Measurements from ENCODE around the gene ADORA2B.
A peak's percentile ranks its signal among the peaks of the same experiment; 100 is the strongest.
"Not testable (repeated sequence)": the region's sequence is repeated elsewhere in the genome, so short reads cannot be mapped to it uniquely, and the experiment has no call there.

Gene ADORA2B

DNA sequence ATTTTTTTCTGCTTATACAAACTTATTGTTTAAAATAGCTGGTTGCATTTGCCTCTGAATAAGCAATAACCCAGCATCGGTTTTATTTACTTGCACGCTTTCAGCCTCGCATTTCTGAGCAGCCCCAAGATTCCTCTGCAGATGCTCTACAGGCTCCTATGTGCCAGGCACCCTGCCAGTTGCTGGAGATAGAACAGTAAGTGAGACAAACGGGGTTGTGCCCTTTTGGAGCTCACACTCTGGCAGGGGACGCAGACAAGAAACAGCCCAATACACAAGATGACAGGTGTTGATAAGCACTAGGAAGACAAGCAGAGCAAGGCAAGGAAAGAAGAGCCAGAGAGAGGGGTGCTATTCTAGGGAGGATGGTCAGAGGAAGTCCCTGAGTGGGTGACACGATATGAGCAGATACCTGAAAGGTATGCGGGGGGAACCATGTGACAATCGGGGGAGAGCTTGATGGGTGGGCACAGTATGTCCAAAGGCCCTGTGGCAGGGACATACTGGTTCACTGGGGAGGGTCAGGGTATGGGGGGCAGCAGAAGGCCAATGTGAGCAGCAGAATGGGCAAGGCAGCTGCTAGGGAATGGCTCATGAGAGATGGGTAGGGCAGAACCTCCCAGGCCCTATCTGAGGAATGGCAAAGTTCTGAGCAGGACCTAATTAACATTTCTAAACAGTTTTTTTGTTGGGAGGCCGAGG, 18.7 kb upstream of the ADORA2B start:
- no peak for DNase-seq

DNA sequence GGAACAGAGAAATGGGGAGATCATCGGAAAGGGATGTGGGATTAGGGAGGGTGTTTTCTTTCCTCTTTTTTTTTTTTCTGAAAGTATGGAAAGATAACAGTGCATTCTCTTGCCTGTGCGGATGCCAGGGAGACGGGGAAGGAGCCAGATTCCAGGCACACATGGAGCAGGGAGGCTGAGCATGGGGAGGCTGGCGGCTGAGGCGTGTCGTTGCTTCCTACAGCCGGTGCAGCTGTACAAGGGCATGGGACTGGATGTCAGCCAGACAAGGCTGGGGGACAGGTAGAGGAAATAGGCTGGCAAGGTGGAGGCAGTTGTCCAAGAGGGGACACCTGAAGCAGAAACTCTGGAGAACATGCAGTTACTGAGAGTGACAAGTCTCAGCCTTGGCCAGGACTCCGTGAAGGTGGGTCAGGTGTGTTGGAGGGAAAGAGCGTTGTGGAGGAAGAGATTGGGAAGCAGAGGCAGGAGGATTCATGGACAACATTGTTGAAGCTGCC, 16.6 kb upstream of the ADORA2B start:
- DNase-seq, result no peak

DNA sequence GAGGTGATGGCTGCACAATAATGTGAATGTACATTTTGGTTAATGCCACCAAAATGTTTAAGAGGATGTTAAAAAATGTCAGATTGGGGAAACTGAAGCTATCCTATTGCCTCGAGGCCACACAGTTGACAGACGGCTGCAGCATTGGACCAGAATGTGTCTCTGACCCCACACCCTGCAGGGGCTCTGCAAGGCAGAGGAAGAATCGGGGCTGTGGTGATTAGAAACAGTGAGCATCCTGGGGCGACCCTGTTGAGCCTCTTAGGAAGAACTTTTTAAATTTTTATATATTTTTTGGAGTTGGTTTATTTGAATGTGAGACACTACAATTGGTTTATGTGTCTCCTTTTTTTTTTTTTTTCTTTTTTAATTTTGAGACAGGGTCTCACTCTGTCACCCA, 15.0 kb upstream of the ADORA2B start:
- DNase-seq, result no peak

DNA sequence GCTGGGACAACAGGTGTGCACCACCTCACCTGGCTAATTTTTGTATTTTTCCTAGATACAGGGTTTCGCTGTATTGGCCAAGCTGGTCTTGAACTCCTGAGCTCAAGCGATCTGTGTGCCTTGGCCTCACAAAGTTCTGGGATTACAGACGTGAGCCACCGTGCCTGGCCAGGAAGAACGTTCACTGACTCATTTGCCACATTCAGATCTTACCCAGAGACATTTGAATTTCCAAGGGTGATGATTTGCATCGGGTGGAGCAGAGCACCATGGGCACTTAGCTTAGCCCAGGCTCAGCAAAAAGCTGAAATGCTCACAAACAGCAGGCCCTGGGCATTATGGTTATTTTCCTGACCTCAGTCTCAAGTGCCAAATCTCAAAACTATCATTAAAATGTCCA, 14.5 kb upstream of the ADORA2B start:
- no peak for DNase-seq

DNA sequence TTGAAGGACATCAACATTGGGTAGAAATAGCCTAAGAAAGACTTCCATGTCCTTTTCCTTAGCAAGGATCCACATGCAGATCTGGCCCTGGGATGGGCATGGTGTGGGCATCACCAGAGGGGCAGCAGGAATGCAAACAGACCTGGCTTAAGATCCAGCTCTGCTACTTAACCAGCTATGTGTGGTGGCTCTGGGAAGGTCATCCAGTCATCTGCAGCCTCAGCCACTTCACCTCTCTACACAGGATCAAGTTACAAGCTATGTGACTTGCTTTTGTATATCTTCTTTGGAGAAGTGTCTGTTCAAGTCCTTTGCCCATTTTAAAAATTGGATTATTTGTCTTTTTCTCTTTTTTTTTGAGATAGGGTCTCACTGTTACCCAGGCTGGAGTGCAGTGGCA, 13.5 kb upstream of the ADORA2B start:
- no peak for DNase-seq

DNA sequence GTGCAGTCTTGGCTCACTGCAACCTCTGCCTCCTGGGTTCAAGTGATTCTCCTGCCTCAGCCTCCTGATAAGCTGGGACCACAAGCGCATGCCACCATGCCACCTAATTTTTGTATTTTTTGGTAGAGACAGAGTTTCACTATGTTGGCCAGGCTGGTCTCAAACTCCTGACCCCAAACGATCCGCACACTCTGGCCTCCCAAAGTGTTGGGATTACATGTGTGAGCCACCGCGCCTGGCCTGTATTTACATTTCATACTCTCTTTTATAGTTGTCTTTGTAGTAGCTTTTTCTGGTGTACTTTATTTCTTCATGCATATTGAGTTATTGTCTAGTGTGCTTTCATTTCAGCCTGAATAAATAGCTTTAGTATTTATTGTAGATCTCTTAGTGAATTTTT, 10.1 kb upstream of the ADORA2B start:
- no peak for DNase-seq

DNA sequence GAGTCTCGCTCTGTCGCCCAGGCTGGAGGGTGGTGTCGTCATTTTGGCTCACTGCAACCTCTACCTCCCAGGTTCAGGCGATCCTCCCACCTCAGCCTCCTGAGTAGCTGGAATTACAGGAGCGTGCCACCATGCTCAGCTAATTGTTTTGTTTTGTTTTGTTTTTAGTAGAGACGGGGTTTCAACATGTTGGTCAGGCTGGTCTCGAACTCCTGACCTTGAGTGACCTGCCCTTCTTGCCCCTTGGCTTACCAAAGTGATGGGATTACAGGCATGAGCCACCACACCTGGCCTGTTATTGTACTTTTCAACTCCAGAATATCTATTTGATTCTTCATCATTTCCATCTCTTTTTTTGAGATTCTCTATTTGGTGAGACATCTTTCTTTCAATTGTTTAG, 9.0 kb upstream of the ADORA2B start:
- DNase-seq, result no peak

DNA sequence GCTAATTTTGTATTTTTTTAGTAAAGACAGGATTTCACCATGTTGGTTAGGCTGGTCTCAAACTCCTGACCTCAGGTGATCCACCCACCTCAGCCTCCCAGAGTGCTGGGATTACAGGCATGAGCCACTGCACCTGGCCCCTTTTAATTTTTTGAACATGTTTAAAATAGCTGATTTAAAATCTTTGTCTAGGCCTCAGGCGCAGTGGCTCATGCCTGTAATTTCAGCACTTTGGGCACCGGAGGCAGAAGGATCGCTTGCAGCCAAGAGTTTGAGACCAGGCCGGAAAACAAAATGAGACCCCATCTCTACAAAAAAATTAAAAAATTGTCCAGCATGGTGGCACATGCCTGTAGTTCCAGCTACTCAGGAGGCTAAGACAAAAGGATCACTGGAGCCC, 8.4 kb upstream of the ADORA2B start:
- DNase-seq, result not testable (repeated sequence)

DNA sequence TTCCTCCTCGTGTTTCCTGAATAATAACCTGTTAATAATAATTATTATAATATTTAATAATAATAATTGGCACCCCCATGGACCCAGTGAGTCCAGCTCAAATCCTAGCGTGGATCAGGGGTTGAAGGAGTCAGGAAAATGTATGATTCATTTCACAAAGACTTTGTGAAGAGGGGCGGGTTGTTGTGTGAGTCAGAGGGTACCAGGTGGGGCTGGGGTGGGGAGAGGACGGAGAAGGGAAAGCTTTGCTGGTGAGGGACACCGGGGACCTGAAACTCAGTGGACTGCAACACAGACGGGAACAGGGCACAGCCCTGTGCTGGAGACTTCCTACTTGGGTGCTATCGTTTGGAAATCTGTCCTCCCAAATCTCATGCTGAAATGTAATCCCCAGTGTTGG, 3.1 kb upstream of the ADORA2B start:
- DNase-seq, result no peak

DNA sequence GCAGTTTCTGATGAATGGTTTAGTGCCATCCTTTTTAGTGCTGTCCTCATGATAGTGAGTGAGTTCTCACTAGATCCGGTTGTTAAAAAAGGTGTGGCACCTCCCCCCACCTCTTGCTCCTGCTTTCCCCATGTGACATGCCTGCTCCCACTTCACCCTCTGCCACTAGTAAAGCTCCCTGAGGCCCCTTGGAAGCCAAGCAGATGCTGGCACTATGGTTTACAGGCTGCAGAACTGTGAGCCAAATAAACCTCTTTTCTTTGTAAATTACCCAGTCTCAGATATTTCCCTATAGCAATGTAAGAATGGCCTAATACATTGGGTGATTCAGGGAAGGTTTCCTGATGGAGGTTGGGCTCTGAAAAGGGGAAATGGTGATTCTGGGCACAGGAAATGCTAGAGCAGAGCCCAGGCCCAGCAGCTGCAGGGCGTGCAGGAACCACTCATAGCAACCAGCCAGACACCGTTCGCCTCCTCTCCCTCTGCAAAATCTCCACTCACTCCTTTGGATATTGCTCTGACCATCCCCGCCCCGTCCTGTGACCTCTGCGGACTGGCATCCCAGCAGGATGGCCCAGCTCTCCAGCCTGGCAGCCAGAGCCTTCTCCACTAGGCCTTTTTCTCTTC, 2.6 kb upstream of the ADORA2B start:
- no peak for DNase-seq

DNA sequence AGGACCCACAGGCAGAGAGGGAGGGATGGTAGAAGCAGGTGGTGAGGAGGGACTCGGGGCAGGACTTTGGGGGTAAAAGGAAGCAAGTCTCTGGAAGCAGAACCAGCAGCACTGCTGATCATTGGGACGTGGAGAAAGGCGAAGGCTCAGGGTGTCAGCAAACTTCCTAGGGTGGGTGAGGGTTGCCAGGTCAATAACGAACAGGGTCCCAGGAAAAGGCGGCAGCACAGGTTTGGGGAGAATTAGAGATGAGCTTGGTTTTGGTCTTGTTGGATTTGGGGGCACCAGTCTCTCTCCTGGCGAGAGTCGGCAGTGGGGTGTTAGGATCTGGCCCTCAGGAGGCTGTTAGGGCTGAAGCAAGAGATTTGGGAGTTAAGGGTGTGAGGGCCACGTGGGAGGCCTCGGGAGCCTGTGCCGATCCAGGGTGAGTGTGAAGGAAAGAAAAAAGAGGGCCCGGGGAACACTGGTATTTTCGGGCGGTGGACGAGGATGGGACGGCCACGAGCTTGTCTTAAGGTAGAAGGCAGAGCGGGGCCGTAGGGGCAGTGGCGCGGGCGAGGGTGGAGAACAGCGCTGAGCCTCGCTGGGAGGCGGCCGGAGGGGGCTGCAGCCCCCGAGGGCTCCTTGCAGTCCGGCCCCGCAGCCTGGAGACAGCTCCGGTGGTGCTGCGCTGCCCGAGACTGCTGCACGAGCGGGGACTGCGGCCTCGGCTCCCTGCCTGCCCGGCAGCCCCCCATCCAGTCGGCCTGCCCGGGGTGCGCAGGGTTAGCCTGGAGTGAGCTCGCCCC, 765 bp upstream of the ADORA2B start:
- no peak for DNase-seq

DNA sequence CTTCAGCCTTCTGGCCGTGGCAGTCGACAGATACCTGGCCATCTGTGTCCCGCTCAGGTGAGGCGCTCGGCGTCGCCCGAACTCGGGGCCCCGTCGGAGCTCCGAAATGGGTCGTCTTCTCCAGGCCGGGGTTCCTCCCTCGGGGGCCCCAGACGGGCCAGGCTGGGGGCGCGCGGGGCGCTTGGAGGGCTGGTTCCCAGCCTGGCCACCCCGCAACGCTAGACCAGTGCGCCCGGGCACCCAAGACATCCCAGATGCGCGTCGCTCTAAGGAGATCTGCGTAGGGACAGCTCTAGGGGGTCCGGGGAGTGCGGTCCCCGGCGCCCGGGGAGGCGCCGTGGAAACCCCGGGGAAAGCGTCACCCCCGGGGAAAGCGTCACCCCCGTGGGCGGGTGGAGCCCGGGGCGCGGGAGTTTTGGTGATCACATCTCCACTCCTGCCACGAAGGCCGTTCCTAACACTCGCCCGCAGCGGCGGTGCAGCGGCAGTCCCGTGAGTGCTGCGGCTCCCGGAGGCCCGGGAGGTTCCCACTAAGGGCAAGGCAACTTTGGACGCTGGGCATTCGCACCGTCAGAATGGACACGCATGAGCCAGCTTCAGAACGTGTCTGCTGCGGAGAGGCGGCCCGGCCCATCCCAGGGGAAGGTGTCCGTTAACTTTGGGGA, 729 bp downstream of the ADORA2B start:
- no peak for DNase-seq

DNA sequence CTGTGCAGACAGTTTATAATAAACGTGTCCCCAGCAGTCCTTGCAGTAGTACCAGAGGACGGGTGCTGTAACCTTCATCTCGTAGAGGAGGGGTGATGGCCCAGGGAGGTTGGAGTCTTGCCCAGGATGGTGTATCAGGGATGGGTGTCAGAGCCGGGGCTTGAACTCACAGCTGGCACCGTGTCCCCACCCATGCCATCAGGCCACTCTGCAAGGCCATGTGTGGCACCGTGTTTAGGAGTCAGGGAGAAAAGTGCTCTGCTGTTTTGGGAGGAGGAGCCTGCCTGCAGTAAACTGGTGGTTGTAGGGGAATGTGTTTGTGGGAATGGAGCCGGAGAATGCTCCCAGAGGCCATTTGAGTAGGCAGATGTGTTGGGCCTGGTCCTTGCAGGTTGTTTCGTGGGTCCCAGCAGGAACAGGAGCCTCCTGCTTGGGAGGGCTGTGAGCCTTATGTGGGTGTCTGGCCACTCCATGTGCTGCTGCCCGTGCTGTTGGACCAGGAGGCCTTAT, 1.7 kb downstream of the ADORA2B start:
- DNase-seq, result no peak

DNA sequence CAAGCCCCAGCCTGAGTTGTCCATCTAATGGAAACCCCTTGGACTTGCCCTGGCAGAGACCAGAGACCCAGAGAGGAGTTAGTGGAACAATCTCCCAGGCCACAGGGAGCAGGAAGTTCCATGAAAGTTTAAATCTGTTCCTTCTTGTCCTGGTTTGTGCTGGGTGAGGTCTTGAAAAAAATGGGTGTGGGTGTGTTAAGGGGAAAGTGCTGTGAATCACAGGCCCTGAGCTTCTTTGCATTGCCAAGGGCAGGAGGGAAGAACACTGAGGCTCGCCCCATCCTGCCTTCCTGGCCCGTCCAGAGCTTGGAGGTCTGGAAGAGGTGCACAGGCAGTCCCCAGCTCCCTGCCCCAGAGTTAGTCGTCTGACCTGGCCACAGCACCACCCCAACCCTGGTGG, 2.3 kb downstream of the ADORA2B start:
- no peak for DNase-seq

DNA sequence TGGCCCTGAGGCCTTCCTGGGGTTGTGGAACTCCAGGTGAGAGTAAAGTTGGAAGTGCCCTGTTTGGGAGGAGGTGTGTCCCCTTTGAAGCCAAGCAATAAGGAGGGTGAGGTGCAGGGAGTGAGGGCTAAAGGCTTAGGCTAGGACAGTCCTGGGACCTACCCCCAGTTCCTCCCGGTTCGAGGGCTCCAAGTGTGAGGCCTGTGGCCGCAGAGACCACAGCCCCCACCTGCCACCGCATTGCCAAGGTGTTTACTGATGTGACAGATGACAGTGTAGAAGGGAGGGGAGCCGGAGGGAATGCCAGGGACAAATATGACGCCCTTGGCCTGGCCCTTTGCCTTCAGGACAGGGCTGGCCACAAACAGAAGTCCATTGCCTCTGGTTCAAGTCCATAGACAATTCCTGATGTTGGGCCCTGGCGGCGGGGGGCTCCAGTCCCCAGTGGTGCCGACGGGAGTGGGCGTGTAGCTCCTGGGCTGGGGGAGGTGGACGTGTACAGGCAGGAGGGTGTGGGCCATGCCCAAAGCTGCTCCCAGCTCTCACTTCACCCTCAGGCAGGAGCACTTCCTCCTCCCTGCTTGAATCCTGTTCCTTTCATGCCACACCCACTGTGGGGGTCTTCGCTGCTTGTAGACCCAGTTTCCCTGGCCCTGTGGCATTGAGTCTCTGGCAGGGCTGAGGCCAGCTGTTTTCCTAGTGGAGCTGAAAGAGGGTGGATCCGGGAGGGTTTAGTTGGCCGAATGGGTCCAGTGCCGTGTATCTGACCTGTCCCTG, 3.2 kb downstream of the ADORA2B start:
- no peak for DNase-seq

DNA sequence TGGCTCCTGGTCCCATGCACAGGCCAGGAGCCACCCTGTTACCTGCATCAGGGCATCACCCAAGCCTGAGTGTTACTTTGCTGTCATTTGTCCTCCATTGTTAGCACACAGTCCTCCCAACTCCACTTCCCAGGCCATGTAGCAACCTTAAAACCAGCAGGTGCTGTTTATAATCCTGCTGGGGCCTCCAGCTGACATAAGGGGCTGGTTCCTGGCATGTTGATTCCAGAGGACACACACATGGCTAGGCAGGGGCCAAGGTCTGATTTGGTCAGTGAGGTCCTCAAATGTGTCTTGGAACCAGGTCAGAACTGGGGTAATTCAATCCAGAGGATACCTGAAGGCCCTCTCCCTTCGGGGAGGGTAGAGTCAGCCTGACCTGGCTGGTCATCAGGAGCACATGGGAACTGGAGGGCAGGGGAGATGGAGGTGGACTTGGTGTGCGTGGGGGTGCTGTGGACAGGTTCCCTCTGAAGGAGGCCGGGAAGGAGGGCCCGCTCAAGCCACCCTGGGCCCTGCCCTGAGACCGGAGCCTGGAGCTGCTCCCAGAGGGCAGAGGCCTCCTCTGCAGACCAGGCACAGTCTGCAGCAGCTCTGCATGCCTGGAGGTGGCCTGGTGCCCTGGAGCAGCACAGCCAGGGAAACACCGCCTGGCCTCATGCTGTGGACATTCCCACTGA, 6.6 kb downstream of the ADORA2B start:
- no peak for DNase-seq

DNA sequence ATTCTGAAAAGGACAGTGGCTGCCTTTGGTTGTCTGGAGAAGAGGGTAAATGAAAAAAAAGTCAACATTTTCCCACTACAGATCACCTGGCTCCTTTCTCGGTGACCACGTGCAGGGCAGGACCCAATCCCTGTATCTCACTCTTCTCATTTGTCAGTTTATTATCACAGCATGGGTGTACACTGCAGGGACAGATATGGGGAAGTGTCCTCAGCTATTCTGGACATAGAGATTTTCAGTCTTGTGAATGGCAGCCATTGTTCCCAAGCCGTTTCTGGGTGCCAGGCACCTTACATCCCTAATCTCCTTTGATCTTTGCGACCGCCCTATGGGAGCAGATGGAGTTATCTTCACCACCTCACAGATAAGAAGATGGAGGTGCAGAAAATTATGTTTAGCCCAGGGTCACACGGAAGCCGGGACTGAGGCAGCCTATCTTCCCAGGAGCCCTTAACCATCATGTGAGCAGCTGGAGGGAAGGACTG, 7.2 kb downstream of the ADORA2B start:
- DNase-seq, result no peak

DNA sequence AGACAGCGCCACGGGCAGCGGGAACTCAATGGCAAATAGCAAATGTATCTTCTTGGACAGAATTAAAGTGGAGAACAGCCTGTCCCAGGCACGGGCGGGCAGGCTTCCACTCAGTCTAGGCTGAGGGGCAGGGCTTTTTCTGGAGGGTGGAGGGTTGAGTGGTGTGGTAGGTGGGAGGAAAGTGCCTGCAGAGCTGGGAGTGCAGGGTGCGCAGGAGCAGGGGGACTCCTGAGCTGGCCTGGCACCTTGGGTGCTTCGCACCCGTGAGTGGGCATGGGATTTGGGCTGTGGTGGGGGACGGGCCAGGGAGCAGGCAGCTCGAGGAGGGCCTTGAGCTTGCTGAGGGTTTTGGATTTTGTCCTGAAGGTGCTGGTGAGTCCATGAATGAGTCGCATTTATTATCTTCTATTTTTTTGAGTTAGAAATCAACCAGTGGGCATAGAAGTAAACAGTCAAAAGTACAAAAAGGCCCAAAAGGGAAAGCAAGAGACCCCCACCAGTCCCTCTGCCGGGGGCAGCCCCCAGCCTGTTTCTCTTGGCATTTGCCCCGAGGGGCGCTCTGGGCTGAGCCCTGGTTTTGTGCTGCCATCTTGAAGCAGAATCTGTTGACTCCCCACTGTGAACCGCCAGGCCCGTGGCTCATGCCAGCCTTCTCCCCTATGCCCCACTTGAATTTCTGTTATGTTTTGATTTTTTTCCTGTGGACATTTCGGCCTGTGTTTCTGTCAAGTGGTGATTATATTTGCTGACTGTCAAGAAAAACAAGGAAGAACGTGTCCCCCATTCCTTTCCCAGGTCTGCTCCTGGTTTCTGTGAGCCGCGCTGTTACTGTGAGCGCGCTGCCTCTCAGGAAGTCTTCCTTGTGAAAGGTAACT, 8.2 kb downstream of the ADORA2B start:
- no peak for DNase-seq

DNA sequence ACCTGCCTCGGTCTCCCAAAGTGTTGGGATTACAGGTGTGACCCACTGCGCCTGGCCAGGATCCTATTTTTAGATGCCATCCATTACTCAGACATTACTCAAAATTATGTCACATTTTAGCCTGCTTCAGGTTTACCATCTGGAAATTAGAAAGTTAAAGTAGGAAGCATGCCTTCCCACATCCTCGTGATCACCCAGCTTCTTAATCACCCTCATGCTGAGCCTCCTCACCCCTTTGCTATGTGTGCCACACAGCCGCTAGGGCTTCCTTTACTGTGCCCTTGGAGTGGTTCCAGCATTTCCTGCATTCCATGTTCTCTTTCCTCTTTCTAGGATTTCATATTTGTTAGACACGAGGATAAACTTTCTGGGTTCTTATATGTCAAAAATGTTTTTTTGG, 9.3 kb downstream of the ADORA2B start:
- DNase-seq, result no peak

DNA sequence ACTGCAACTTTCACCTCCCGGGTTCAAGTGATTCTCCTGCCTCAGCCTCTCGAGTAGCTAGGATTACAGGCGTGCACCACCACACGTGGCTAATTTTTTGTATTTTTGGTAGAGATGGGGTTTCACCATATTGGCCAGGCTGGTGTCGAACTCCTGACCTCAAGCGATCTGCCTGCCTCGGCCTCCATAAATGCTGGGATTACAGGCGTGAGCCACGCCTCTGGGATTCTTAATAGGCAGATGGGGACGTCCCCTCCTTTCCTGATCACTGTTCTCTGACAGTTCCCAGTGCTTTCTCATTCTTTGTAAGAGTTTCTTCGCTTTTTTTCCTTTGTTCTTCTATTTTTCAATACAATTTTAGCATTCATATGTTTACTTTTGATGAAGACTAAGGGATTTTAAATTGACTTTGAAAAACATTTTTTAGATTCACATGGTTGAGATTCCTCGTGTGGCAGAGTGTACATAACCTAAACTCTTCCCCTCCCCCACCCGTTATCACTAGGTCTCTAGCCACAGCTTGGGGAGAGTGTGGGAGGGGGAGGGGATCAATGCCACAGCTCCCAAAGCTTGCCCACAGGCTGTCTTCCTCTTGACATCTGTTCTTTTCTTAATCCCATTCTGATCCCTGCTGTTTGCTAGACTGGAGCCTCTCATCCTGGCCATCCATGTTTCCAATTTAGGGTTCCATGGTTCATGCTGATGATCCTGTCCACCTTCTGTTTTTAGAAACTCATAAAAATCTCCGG, 11.0 kb downstream of the ADORA2B start:
- DNase-seq, result peak; percentile 98

Data from NCI-H524 treated with DMSO at 0.1 percent for 48 hours (cell line).